HG02973 (cell line): ENCODE data around the gene COX7A2L.
"Not testable (repeated sequence)": the region's sequence is repeated elsewhere in the genome, so short reads cannot be mapped to it uniquely, and the experiment has no call there.

ENCODE experiments used
- ATAC-seq: cut with Tn5 transposase; IDR thresholded peaks from one replicate; pipeline ENCODE4 v1.9.1; 2021; ENCODE audit warnings: moderate library complexity; ENCODE audit not compliant: unreplicated experiment

The COX7A2L gene, protein sequence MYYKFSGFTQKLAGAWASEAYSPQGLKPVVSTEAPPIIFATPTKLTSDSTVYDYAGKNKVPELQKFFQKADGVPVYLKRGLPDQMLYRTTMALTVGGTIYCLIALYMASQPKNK

DNA sequence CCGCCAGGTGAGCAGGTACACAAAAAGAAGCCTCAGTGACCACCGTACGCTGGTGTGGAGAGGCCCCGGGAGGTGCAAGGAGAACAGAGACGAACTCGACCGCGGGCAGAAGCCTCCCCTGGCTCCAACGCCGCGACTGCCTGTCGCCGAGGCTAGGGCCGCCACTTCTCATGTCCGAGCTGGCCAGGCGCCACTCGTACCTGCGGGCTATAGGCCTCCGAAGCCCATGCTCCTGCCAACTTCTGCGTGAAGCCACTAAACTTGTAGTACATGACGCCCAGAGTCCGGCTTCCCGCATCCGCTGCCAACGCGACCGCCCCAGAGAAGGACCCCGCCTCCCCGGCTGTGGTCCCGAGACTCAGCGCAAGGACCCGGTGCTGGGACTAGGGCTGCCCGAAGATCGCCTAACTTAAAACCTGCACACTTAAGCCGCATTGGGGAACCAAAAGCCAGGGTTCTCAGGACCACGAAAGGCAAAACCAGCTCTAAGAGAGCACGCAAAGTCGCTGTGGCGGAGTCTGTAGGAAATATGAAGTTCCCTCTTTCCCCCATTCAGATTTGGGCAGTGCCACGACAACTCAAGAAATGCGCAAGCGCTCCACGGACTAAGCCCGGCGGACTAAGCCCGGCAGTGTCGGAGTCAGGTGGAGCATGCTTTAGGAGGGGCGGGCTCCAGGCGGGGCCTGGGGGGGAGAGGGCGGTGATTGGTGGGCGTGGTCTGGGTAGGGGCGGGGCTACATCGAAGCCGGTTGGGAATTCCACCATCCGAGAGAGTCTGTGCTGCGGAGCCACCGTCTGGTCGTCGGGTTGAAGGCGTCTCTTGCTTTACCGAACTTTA is at the start of gene COX7A2L:
COX7A2L (minus strand) TSS at position 328 of the 838 bp plus-strand sequence; CDS start at position 272, 56 bp downstream.
- ATAC-seq = peak; percentile 89

DNA sequence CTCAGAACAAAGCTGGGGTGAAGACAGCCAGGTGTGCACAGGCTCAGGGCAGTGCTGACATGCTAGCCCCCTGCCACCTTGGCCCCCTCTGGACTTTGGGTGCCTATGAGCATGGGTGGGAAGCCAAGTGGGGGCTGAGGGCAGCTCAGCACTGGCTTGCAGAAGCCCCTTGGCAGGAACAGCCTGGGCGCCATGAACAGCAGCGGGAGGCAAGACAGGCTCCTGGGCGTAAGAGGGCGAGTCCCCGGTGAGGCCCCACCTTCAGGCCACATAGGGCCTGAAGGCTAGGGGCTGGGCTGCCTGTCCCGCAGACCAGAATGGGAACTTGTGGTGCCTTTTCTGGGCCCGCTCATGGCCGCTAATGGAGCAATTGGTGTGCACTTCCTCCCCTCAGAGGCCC is 47.0 kb upstream of the COX7A2L start:
- no peak for ATAC-seq

DNA sequence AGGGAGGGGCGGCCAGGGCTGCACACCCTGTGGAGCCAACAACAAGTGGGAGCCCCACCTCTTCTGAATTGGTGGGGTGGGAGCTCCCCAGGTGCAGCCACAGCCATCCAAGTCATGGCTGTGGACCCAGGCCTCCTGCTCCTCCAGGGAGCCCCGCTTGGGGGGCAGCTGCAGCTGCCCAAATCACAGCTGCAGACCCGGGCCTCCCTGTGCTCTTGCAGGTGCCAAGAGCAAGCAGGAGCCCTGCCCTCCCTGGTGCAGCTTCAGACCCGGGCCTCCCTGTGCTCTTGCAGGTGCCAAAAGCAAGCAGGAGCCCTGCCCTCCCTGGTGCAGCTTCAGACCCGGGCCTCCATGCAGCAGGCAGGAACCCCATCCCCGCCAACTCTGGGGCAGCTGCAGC is 46.5 kb upstream of the COX7A2L start:
- ATAC-seq = no peak

DNA sequence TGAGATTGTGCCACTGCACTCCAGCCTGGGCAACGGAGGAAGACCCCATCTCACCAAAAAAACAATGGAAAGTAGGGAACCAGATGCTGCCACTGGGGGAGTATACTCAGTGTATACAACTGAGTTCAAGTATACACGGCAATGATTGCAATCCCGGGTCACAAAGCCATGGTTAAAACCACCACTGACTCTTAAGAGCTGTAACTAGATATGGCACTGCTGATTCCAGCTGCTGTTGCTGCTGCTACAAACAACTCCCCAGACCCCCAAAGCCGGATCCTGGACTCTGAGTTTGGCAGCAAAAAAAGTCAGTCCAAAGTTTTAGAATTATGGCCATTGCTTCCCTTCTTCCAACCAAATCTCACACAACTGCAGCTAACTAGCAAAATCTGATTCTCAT is 43.7 kb upstream of the COX7A2L start:
- ATAC-seq = no peak

DNA sequence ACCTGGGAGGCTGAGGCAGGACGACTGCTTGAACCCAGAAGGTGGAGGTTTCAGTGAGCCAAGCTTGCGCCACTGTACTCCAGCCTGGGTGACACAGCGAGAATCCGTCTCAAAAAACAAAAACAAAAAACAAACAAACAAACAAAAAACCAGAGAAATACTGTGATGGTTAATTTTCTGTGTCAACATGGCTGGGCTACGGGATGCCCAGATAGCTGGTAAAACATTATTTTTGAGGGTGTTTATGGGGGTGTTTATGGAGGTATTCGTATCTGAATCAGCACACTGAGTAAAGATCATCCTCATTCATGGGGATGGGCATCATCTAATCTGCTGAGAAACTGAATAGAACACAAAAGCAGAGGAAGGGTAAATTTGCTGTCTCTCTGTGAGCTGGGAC is 40.8 kb upstream of the COX7A2L start:
- no peak for ATAC-seq

DNA sequence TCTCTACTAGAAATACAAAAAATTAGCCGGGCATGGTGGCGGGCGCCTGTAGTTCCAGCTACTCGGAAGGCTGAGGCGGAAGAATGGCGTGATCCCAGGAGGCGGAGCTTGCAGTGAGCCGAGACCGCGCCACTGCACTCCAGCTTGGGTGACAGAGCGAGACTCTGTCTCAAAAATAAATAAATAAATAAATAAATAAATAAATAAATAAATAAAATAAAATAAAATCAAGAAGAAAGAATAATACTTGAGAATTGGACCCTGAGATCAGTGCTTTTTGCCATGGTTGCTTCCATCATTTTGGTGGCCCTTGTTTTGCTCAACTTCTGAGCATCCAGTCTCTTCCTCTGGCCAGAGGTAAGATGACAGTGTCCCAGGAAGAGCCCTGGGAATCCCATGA is 37.0 kb upstream of the COX7A2L start:
- not testable (repeated sequence) for ATAC-seq

DNA sequence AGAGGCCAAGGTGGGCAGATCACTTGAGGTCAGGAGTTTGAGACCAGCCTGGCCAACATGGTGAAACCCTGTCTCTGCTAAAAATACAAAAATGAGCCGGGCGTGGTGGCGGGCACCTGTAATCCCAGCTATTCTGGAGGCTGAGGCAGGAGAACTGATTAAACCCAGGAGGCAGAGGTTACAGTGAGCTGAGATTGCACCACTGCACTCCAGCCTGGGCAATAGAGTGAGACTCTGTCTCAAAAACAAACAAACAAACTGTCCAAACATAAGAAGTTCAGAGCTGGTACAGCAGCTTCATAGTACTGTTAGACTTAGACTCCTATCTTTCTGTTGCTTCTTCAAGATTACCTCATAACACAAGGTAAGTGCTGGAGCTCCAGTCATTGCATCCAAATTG is 32.3 kb upstream of the COX7A2L start:
- ATAC-seq = not testable (repeated sequence)

DNA sequence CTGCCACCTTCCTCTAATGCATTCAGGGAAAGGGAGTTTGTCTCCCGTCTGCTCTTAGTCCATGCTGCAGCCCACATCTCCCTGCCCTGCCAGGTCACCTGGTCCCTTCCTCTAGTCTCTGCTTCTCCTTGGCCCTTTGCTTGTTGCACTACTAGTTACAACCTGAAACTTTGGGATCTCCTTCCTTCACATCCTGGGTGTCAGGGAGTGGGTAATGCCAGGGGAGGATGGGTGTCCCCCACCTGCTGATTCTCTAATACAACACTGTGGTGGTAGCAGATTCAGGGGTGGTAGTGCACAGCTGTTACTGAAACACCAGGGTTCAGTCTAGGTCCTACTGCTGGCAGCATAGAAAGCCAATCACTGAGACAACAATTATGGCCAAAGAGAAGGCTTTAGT is 31.2 kb upstream of the COX7A2L start:
- no peak for ATAC-seq

DNA sequence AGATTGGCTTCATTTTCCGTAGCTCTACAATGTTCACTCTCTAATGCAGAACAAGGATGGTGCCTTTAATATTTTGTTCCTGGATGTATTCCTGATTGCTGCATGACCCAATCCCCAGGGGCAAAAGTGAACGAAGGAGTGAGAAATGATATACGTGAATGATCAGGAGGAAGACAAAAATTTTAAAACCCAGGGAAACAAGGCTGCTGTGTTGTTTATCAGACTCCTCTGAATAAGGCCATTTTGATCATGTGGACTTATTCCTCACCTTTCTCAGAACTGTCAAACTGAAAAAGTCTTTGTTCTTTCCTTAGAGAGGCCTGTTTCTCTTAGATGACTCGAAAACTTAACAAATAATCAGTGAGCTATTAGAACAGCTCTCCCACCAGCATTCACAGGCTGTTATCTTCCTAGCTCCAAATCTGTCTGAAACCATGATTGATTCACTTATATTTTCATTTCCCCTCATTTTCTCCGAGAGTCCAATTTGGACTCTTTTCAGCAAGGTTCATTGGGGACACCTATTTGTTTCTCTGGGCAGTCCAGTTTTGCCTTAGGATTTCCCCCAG is 29.5 kb upstream of the COX7A2L start:
- no peak for ATAC-seq

DNA sequence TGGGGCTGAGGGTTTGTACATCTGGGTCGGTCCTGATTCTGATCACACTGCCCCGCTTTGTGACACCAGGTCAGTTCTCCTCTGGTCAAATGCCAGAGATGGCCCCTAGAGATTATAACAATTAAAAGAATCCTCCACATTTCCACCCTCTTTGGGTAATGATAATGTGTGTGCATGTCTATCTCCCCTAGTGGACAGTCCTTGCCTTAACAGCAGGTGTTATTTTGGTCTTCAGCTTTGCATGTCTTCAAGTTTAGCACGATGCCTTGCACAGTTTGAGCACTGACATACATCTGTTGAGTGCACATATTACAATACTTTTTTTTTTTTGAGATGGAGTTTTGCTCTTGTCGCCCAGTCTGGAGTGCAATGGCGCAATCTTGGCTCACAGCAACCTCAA is 25.7 kb upstream of the COX7A2L start:
- no peak for ATAC-seq

DNA sequence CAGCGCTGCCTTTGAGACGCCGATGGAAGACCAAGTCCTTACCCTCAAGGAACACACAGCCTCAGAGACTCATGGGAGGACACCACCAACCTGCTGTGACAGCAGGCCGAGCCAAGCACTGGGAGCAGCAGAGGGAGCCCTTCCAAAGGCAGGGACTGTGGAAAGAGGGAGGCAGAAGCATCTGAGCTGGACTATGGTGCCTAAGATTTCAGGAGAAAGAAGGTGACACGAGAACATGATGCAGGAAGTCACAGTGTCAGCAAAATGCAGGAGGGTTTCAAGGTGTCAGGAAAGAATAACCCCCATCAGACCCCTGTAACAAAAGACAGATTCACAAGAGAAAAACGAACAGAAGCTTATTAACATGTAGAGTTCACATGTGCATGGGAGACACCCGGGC is 24.2 kb upstream of the COX7A2L start:
- no peak for ATAC-seq

DNA sequence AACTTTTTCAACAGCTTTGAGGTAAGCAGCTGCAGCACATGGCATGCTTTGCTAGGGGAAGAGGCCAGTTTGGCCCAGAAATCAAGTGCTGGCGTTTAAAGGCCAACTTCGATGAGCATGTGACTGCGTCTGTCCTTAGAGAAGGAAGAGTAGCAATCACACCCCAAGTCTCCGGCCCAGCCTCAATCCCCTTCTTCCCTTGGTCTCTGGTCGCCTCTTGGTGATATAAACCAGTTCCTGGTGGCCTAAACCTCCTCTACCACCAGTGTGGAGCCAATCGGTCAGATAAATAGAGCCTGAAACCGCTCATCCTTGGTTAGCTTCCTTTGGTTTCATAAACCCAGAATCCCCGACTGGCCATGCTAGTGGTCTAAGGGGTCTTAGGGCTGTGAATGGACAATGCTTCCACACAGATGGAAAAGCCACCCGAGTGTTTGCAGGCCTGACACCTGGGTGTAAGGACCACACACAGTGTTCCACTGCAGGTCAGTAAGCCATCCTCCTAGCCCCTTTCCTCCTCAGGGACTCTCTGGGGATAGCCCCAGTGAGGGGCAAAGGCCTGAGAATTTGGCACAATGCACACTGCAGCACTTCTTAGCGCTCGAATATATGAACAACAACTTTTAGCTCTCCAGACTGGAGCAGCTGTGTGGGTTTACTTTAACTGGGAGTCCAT is 23.0 kb upstream of the COX7A2L start:
- ATAC-seq = no peak

DNA sequence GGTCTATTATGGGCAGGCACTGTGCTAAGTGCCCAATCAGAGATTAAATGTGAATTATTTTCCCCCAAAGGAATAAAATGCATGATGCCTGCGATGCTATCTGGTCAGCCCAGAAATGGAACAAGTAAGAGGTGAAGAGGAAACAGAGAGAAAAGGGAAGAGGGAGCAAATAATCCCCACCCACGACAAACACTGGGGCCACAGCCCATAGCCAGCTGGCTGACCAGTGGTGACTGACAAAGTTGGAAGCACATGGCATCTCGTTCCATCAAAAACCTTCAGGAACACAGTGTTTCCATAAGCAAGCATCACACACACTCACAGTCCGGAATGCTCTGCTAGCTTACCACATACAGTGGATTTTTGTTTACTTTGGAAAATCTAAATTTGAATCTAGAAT is 21.1 kb upstream of the COX7A2L start:
- ATAC-seq = no peak

DNA sequence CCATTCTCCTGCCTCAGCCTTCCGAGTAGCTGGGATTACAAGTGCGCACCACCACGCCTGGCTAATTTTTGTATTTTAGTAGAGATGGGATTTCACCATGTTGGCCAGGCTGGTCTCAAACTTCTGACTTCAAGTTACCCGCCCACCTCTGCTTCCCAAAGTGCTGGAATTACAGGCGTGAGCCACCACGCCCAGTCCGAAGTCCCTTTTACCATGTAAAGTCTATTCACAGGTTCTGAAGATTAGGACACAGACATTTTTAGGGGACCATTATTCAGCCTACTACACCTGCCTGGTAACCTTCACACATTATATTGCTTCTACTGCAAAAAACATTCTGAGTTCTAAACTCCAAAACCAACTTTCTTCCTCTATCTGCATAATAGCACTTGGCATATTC is 19.0 kb upstream of the COX7A2L start:
- not testable (repeated sequence) for ATAC-seq

DNA sequence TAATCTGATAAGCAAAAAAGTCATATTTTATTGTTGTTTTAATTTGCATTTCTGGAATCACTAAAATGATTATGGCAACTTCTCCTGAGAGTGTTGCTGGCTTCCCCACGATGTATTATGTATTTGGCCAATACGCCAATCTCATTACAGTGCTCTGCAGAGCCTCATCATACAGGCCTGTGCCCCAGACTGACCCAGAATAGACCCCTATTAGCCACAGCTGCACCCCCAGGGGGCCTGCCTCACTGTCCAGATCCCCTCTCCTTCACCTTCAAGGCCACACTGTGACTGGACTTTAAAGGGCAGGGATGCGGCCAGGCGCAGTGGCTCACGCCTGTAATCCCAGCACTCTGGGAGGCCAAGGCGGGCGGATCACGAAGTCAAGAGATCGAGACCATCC is 17.4 kb upstream of the COX7A2L start:
- ATAC-seq = no peak

DNA sequence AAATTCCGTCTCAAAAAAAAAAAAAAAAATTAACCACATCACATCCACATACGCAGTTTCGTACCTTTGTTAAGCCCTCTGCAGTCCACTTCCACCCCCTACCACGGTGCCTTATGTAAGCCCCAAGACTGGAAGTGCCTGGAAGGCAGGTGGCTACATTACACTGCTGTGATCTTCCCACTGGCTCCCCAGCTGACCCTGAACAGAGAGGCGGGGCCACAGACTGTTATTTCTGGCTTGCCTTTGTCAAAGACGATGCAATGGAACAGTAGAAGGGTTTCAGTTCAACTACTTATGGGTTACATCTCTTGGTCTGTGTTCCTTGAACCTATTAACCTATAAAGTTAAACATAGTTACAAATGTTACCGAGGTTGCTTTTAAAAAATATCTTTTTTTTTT is 15.7 kb upstream of the COX7A2L start:
- no peak for ATAC-seq

DNA sequence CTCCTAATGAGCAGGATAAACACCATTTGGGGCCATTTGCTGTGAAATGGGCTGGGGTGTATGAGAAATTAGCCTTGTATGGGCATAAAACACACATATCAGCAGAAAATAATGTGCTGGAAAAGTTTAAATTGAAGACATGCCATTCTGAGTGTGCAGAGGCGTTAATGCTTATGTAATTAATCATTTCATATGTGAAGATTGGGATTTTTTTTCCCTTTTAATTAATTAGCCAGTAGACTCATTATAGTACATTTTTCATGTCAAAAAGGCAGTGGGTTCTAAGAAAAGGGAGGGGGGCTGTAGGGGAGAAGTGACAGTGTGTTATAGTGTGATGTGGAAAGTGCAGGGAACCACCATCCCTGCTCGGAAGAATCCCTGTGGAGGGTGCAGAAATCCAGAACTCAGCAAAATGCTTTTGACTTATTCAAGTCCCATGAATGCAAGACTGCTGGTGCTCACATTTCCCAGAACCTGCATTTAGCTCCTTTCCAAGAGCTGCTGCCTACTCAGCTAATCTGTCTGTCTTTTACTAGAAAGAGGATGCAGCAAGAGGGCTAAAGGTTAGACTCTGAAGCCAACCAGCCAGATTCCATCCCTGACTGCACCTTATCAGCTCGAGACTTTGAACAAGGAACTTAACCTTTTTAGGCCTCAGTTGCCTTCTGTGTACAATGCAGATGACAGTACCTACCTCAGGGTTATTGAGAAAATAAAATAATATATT is 11.6 kb upstream of the COX7A2L start:
- no peak for ATAC-seq

DNA sequence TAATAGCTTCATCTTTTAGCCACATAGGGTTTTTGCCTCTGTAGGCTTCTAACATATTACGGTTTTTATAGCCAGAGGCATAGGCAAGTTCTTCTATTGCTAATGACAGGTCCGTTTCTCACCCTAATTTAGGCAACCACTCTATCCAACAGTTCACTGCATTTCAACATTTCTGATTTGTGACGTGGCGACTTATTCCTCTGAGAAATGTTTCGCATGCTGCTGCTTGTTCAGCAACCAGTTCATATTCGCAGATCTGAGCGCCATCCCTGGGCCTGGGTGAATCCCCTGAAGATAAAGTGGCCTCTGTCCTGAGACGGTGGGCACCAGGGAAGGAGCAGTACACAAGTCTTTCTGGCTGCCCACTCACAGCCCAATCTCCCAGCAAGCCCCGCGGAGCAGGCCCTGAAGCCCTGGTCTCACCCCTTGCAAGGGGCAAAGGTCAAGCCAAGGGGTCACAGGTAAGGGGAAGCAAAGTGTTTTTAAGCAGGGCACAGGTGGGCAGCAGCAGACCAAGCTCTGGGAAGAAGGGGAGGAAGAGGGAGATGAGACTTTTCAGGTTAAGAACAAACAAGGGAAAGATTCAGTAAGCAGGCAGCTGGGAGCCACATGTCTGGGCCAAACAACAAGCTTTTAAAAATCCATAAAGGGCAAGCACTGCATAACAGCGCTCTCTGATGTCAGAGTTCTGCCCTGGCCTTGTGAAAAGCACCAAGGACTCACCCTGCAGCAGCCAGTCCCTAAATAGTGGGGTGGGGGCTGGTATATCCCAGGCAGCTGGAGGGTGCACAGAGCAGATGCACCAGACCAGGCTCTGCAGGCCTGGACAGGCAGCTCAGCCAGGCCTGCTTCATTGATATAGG is 10.8 kb upstream of the COX7A2L start:
- no peak for ATAC-seq

DNA sequence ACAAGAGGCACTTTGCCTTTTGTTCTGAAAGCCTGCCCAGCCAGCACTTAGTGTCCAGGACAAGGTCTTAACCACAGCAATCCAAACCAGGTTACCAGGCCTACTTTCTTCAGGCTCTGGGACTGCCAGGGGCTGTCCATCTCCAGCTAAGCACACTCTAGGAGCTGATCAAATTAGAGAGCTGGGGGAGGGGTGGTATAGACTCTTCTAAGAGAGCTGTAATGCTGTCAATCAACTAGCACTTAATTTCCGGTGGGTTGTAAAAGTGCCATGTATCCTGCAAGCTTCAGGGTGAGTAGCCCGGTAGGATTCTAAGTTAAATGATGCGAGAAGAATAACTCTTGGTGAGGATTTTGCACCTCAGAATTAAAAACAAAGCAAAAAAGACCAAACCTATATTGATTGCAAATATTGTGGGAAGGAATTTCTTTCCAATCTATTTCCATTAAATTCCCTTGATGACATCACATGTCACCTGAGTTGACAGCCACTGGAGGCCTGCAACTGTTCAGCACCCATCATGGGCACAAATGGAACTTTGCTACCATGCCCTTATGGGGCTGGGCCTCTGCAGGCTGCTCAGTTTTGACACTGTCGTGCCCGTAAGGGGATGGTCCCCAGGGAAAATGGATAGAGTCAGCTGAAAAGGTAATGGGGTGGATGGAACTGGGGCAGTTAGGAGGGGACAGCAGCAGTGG is 8.7 kb upstream of the COX7A2L start:
- ATAC-seq = no peak
